NCI-H146 treated with DMSO at 0.1 percent for 48 hours (cell line): ENCODE results near the gene GNG12.
A peak's percentile ranks its signal among the peaks of the same experiment; 100 is the strongest.

Source experiments
- DNase-seq: peaks from one replicate; lab custom pipeline; 2025; ENCODE audit not compliant: unreplicated experiment; lab: John Stamatoyannopoulos, UW

The GNG12 gene

GRCh38 chr1:67788238-67788790, 45.0 kb downstream of the GNG12 start:
- DNase-seq: no peak

GRCh38 chr1:67787746-67788145, 45.5 kb downstream of the GNG12 start:
- DNase-seq: no peak

GRCh38 chr1:67785847-67786753, 47.2 kb downstream of the GNG12 start:
- no peak for DNase-seq

GRCh38 chr1:67784545-67785186, 48.6 kb downstream of the GNG12 start:
- no peak for DNase-seq

GRCh38 chr1:67780637-67781036, 52.6 kb downstream of the GNG12 start:
- DNase-seq: no peak

- no peak for DNase-seq
Measured at GRCh38 chr1:67777440-67777839, 55.8 kb downstream of the GNG12 start.

GRCh38 chr1:67777016-67777415, 56.3 kb downstream of the GNG12 start:
- no peak for DNase-seq

- DNase-seq: no peak
Measured at GRCh38 chr1:67773462-67773861, 59.8 kb downstream of the GNG12 start.

- no peak for DNase-seq
Measured at GRCh38 chr1:67771749-67772148, 61.5 kb downstream of the GNG12 start.

- no peak for DNase-seq
Measured at GRCh38 chr1:67771152-67771551, 62.1 kb downstream of the GNG12 start.

GRCh38 chr1:67769633-67770256, 63.5 kb downstream of the GNG12 start:
- no peak for DNase-seq

- no peak for DNase-seq
Measured at GRCh38 chr1:67768480-67768879, 64.8 kb downstream of the GNG12 start.

GRCh38 chr1:67767103-67767782, 66.0 kb downstream of the GNG12 start:
- DNase-seq: no peak

- peak; percentile 83 for DNase-seq
Measured at GRCh38 chr1:67766141-67766978, 66.9 kb downstream of the GNG12 start.

- DNase-seq: peak; percentile 48
Measured at GRCh38 chr1:67764633-67765032, 68.6 kb downstream of the GNG12 start.

- DNase-seq: no peak
Measured at GRCh38 chr1:67761730-67762129, 71.5 kb downstream of the GNG12 start.

GRCh38 chr1:67761091-67761490, 72.2 kb downstream of the GNG12 start:
- no peak for DNase-seq

GRCh38 chr1:67760030-67760821, 73.0 kb downstream of the GNG12 start:
- peak; percentile 41 for DNase-seq

GRCh38 chr1:67759692-67760029, 73.6 kb downstream of the GNG12 start:
- DNase-seq: no peak
